Naive B cell (primary cell): ENCODE data around the gene UBL5. TPM values are rescaled to one million over a fixed set of nuclear protein-coding genes. Genes with fewer than 3 reads are reported as not detected.

ENCODE experiments used
- ATAC-seq, 2 donors: fragments of 150-1000 bp; cut with Tn5 transposase; 2 replicates each; pipeline ENCODE4 v1.10.0; 2021; ENCODE audit warnings: low read depth in 2 of 2, mild to moderate bottlenecking in 2 of 2, moderate library complexity in 2 of 2
- DNase-seq: peaks from one replicate; pipeline ENCODE4 v3.0.0; 2022
- H3K27ac Mint-ChIP-seq, 6 donors: one replicate each; pipeline ENCODE4 v1.8.0; 2020 to 2022; ENCODE audit warnings: mild to moderate bottlenecking in 6 of 6, mixed read lengths in 6 of 6, moderate library complexity in 5 of 6, inconsistent platforms in 2 of 6
- H3K27me3 Mint-ChIP-seq, 3 donors: one replicate each; pipeline ENCODE4 v1.8.0; 2021 to 2022; ENCODE audit warnings: mixed read lengths in 3 of 3, mild to moderate bottlenecking in 1 of 3
- H3K36me3 Mint-ChIP-seq, 2 donors: one replicate each; pipeline ENCODE4 v1.8.0; 2020 to 2022; ENCODE audit warnings: mixed read lengths in 2 of 2, inconsistent platforms in 1 of 2, mild to moderate bottlenecking in 1 of 2
- H3K4me1 Mint-ChIP-seq, 3 donors: one replicate each; pipeline ENCODE4 v1.8.0; 2020 to 2022; ENCODE audit warnings: mixed read lengths in 3 of 3, inconsistent platforms in 1 of 3, mild to moderate bottlenecking in 1 of 3, moderate library complexity in 1 of 3
- H3K4me3 Mint-ChIP-seq, 8 donors: one replicate each; pipeline ENCODE4 v1.8.0; 2020 to 2022; ENCODE audit warnings: mild to moderate bottlenecking in 8 of 8, mixed read lengths in 8 of 8, moderate library complexity in 8 of 8, inconsistent platforms in 2 of 8
- H3K9me3 Mint-ChIP-seq, 7 donors: one replicate each; pipeline ENCODE4 v1.8.0; 2020 to 2022; ENCODE audit warnings: mixed read lengths in 7 of 7, mild to moderate bottlenecking in 5 of 7, inconsistent platforms in 2 of 7, moderate library complexity in 1 of 7
- polyA plus RNA-seq, 6 donors: library from polyadenylated mRNA; unstranded; fragments of 300-500 nt; fragmentation: Illumina TruSeq; gene quantifications; one replicate each; pipeline ENCODE4 v1.2.3, GENCODE V29; 2021; ENCODE audit warnings: low read depth in 6 of 6

The UBL5 gene
- polyA plus RNA-seq, 6 donors from 2014 or later = 401 to 570 (median 499) TPM

DNA sequence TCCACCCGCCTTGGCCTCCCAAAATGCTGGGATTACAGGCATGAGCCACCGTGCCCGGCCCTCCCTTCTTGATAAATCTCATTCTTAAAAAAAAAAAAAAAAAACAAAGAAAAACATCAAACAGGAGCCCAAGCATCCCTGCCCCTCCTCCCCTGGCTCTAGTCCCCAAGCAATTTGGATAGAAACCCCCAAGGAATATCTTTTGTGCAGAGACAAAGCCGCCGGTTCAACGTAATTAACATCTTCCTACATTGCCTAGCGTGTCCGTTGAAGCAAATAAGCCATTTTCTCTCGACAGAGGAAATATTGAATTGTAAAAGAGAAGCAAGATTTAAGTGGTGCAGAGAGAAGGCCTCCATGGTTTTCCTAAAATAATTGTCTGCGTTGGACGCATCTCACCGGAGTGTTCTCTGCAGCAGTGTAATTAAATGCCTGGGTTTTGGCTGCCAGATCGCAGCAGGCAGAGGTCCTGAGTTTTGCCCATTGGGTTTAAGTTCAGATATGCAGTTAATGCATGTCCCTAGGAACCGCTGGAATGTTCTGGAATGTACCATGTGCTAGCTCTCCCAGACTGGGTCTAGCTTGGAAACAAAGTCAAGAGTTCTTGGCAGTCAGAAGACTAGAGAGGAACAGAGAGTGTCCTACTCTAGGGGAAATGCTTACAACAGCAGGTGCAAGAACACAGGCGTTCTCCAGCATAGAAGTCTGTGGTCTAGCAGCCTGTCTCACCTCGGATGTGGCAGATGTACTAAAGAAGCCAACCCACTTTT is 38.2 kb downstream of the UBL5 start:
- Mint-ChIP-seq H3K4me1 (no peaks in the 10 kb centered on the region), H3K36me3 (no peaks in the 10 kb centered on the region), H3K4me3 (no peak overlapping the region), H3K27ac (no peak overlapping the region), H3K27me3 (peaks cover 0 to 6% (median 3%) of the 10 kb centered on the region in 3 donors), H3K9me3 (no peaks in the 10 kb centered on the region)
- DNase-seq (no peak), ATAC-seq (no peak)

DNA sequence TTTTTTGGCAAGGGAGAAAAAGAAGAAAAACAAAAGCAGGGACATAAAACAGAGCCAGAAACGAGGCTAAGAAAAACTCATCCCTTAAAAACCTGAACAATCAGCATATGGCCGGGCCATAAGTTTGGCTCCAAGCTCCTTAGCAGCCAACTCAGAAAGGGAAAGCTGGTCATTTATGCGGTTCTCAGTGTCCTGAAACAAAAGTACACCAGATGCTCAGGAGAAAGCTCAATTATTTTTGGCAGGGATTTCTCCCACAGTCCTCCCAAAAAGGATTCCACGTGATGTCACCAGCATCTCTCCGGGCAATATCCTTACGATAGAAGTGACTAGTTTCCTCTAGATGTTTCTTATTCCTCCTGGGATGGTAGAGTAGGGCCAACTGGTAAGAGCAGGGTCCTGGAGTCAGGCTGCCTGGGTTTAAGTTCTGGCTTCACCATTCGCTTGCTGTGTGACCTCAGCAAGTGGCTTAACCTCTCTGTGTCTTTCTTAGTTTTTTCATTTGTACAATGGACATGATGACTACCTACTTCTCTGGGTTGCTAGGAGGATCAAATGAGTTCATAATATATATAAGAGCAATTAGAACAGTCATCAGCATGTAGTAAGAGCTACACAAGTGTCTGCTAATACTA is 41.4 kb downstream of the UBL5 start:
- Mint-ChIP-seq H3K4me3 (no peak overlapping the region), H3K36me3 (no peaks in the 10 kb centered on the region), H3K27ac (peak overlapping the region in 1 of 6 donors; percentile 61), H3K4me1 (no peaks in the 10 kb centered on the region), H3K27me3 (peaks cover 0 to 9% (median 8%) of the 10 kb centered on the region in 3 donors), H3K9me3 (no peaks in the 10 kb centered on the region)
- ATAC-seq (no peak), DNase-seq (no peak)

DNA sequence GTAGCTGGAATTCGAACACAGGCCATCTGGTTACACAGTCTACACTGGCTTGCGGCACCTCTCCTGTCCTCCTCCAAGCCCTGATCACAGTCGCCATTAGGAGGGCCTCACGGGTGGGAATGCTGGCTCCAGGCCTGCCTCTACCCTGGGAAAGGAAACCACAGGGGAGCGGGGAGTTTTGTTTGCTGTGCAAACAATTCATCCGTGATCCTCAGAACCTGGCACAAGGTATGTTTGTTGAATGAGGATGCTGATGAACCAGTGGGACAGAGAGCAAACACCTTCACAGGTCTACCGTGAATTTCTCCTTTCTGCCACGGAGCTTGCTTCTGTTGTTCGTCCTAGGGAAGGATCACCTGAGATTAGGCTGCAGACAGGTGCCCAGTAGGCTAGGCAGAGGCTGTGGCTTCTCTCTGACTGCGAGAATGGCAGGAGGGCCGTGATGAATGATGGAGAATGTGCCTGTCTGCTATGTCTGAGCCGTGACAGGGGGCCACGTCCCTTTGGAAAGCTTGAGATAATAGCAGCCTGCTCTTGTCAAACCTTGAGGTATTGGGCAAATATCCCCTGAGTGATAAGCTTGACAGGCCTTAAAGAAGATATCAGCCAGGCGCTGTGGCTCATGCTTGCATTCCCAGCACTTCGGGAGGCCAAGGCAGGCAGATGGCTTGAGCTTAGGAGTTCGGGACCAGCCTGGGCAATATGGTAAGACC is 44.1 kb downstream of the UBL5 start:
- H3K36me3 Mint-ChIP-seq = no peaks in the 10 kb centered on the region
- H3K4me3 Mint-ChIP-seq = no peak overlapping the region
- H3K9me3 Mint-ChIP-seq = no peaks in the 10 kb centered on the region
- ATAC-seq (no peak), DNase-seq (no peak)
- no peak overlapping the region for H3K27ac Mint-ChIP-seq
- no peaks in the 10 kb centered on the region for H3K4me1 Mint-ChIP-seq
- H3K27me3 Mint-ChIP-seq = peaks cover 13 to 14% (median 13%) of the 10 kb centered on the region in 3 donors

DNA sequence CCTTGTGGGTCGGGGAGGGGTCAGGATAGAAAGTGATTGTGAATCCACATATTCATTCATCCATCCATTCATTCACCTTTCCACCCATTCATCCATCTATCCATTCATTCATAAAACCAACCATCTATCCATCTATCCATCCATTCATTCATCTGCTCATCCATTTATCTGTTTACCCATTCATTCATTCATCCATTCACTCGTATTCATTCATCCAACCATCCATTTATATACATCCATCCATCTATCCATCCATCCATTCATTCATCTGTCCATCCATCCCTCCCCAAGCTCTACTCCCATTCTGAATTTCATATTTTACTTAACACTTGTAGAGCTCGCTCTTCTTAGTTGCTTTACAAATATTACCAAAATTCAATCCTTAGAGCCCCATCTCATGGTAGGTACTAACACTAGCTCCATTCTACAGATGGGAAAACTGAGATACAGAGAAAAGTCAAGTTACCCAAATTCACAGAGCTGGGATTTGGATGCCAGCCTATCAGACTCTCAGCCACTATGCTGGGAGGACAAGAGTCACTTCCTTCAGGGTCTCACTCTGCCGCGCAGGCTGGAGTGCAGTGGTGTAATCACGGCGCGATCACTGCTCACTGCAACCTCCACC is 45.0 kb downstream of the UBL5 start:
- Mint-ChIP-seq H3K4me3 (no peak overlapping the region), H3K9me3 (peaks cover 0 to 2% (median 0%) of the 10 kb centered on the region in 7 donors), H3K4me1 (no peaks in the 10 kb centered on the region), H3K36me3 (no peaks in the 10 kb centered on the region), H3K27me3 (peaks cover 13 to 14% (median 14%) of the 10 kb centered on the region in 3 donors), H3K27ac (no peak overlapping the region)
- DNase-seq (no peak), ATAC-seq (no peak)

DNA sequence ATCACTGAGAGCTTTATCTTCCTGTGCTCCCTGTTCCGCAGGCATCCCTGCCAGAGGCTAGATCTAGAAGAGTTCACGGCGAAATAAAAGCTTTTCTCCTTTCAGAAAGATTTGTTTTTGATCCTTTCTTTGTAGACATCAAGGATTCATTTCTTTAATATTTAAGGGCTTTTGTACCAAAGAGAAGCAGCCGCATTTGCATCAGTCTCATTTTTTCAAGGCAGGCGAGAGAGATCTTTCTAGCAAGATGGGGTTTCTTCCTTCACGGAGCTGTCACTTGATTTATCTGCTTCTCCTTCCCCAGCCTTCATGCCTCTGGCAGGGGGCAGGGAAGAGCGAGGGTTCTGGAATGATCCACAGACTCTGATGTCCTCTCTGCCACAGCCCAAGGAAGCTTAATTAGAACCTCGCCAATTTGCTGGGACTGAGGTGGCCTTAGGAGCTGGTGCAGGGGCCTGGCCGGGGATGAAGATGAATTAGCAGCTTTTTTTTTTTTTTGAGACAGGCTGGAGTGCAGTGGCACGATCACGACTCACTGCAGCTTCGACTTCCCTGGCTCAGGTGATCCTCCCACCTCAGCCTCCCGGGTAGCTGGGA is 47.4 kb downstream of the UBL5 start:
- no peak for DNase-seq
- Mint-ChIP-seq H3K9me3 (peaks cover 0 to 8% (median 0%) of the 10 kb centered on the region in 7 donors), H3K27me3 (peaks cover 13 to 19% (median 19%) of the 10 kb centered on the region in 3 donors), H3K4me3 (peak overlapping the region in 1 of 8 donors; percentile 30), H3K4me1 (peaks cover 0 to 6% (median 0%) of the 10 kb centered on the region in 3 donors), H3K27ac (no peak overlapping the region), H3K36me3 (no peaks in the 10 kb centered on the region)
- no peak for ATAC-seq

DNA sequence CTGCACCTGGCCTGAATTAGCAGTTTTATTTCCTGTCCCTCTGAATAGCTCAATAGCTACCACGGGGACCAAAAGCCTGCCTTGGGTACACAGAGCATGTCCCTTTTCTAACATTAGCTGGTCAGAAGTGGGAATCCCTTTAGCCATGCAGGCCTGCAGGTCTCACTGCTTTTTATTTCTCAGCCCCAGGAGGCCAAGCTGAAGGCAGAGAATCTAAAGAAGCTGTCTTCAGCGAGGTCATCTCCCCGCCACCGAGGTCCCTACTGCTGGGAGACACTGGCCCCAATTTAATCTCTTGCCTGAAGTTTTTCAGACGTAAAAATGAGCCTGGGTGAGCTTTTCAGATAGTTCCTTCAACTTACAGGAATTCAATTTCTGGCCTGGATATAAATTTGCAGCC is 48.1 kb downstream of the UBL5 start:
- H3K4me1 Mint-ChIP-seq = peaks cover 0 to 6% (median 0%) of the 10 kb centered on the region in 3 donors
- H3K27ac Mint-ChIP-seq = peak overlapping the region in 1 of 6 donors; percentile 32

DNA sequence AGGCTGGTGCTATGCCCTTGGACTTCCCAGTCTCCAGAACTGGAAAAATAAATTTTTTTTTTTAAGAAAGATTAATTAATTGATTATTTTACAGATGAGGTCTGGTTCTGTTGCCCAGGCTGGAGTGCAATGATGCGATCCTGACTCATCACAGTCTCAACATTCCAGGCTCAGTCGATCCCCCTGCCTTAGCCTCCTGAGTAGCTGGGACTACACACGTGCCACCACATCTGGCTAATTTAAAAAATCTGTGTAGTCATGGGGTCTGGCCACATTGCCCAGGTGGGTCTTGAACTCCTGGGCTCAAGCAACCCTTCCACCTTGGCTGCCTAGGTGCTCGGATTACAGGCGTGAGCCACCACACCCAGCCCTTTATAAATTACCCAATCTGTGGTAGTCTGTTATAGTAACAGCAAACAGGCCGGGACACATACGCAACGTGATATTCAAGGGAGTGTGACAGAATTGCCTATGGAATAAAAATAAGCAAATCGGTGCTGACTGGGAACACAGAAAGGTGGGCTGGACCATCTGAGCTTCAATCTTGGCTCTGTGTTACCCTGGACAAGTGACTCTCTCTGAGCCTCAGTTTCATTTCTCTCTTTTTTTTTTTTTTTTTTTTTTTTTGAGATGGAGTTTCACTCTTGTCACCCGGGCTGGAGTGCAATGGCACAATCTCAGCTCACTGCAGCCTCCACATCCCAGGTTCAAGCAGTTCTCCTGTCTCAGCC is 50.2 kb downstream of the UBL5 start:
- peak overlapping the region in 3 of 8 donors; percentile 15 to 75 (median 20) for H3K4me3 Mint-ChIP-seq
- H3K9me3 Mint-ChIP-seq = peaks cover 0 to 8% (median 0%) of the 10 kb centered on the region in 7 donors
- ATAC-seq (no peak), DNase-seq (no peak)
- H3K27me3 Mint-ChIP-seq = peaks cover 8 to 28% (median 14%) of the 10 kb centered on the region in 3 donors
- H3K4me1 Mint-ChIP-seq = peaks cover 0 to 6% (median 0%) of the 10 kb centered on the region in 3 donors
- no peaks in the 10 kb centered on the region for H3K36me3 Mint-ChIP-seq
- no peak overlapping the region for H3K27ac Mint-ChIP-seq

More for the DNA sequence above, 48.1 kb downstream of the UBL5 start:
- ATAC-seq = no peak
- Mint-ChIP-seq H3K4me3 (no peak overlapping the region), H3K27me3 (peaks cover 13 to 22% (median 21%) of the 10 kb centered on the region in 3 donors), H3K9me3 (peaks cover 0 to 8% (median 0%) of the 10 kb centered on the region in 7 donors), H3K36me3 (no peaks in the 10 kb centered on the region)
- no peak for DNase-seq

DNA sequence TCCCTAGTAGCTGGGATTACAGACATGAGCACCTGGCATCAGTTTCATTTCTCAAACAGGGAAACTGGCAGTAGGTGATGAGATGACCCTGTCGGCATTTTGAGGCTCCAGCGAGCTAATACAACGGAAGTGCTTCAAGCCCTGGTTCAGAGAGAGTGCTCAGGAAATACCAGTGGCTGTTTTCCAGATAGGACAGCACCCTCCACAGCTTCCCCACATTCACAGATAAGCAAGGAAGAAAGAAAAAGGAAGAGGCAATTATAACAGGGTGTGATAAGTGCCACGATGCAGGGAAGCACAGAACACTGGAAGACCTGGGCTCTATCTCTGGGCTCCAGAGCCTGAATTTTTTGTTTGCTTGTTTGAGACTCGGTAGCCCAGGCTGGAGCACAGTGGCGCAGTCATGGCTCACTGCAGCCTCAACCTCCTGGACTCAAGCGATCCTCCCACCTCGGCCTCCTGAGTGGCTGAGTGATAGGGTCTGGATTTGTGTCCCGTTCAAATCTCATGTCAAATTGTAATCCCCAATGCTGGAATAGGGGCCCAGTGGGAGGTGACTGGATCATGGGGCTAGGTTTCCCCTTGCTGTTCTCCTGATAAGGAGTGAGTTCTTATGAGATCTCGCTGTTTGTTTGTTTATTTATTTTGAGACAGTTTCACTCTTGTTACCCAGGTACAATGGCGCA is 50.9 kb downstream of the UBL5 start:
- Mint-ChIP-seq H3K9me3 (peaks cover 0 to 8% (median 0%) of the 10 kb centered on the region in 7 donors), H3K4me3 (peak overlapping the region in 2 of 8 donors; percentile 15 to 75), H3K36me3 (no peaks in the 10 kb centered on the region), H3K4me1 (peaks cover 0 to 6% (median 0%) of the 10 kb centered on the region in 3 donors), H3K27me3 (peaks cover 8 to 28% (median 13%) of the 10 kb centered on the region in 3 donors), H3K27ac (no peak overlapping the region)
- ATAC-seq (no peak), DNase-seq (no peak)

Other genes starting within 250 kb of the UBL5 start
- gene ZNF121, start 243.4 kb upstream of the UBL5 start, polyA plus RNA-seq = 1 to 10 TPM; 3.1 to 6.8 (median 5.3) TPM
- gene ZNF561, start 206.7 kb upstream of the UBL5 start, polyA plus RNA-seq = 10 to 100 TPM in 5 of 6 donors, 1 to 10 TPM in 1; 8.7 to 28.2 (median 13.1) TPM
- gene ZNF562, start 152.8 kb upstream of the UBL5 start, polyA plus RNA-seq = 1 to 10 TPM in 5 of 6 donors, under 1 TPM in 1; 0.29 to 8.5 (median 6.0) TPM
- gene ZNF846, start 59.2 kb upstream of the UBL5 start, polyA plus RNA-seq = 10 to 100 TPM in 1 of 6 donors, 1 to 10 TPM in 4, not detected in 1; 5.2 to 12.0 (median 6.6) TPM
- 10 to 100 TPM; 12.6 to 24.7 (median 13.4) TPM for gene FBXL12, start 8.8 kb upstream of the UBL5 start, polyA plus RNA-seq
- gene PIN1, start 7.4 kb downstream of the UBL5 start, polyA plus RNA-seq = 100 to 1,000 TPM in 1 of 6 donors, 10 to 100 TPM in 5; 59.3 to 102 (median 68.3) TPM
- not detected for gene OLFM2, start 108.6 kb downstream of the UBL5 start, polyA plus RNA-seq
- not detected for gene COL5A3, start 182.6 kb downstream of the UBL5 start, polyA plus RNA-seq
- not detected for gene RDH8, start 185.6 kb downstream of the UBL5 start, polyA plus RNA-seq